Fibroblast of mammary gland (primary cell): ENCODE measurements around the gene TFPI2.
A peak's percentile ranks its signal among the peaks of the same experiment; 100 is the strongest.

Experiments used
- DNase-seq: peaks from one replicate; pipeline ENCODE4 v3.0.0-alpha.2; 2010; ENCODE audit warnings: low read depth
- H3K4me3 ChIP-seq: 2 replicates; pipeline ENCODE4 v1.5.1; 2011; ENCODE audit warnings: low read depth, mild to moderate bottlenecking, low read length, moderate library complexity; ENCODE audit not compliant: control insufficient read depth
- CTCF ChIP-seq: conservative IDR thresholded peaks from 2 replicates; pipeline ENCODE4 v1.5.1; 2011; ENCODE audit warnings: low read depth, low read length, inconsistent platforms; ENCODE audit not compliant: control insufficient read depth, insufficient read depth

The TFPI2 gene

GRCh38 chr7:93897680-93898079, 7.1 kb upstream of the TFPI2 start:
- DNase-seq = no peak
- no peak overlapping the region for H3K4me3 ChIP-seq
- TF ChIP-seq CTCF = no peak

- TF ChIP-seq CTCF = no peak
- H3K4me3 ChIP-seq = no peak overlapping the region
- no peak for DNase-seq
Measured at GRCh38 chr7:93895859-93896600, 5.5 kb upstream of the TFPI2 start.

- DNase-seq = peak; percentile 43
- no peak overlapping the region for H3K4me3 ChIP-seq
- no peak for TF ChIP-seq CTCF
Measured at GRCh38 chr7:93894966-93895640, 4.5 kb upstream of the TFPI2 start.

- no peak overlapping the region for H3K4me3 ChIP-seq
- no peak for TF ChIP-seq CTCF
- peak; percentile 25 for DNase-seq
Measured at GRCh38 chr7:93894426-93894825, 3.9 kb upstream of the TFPI2 start.

- peak; percentile 66 for DNase-seq
- H3K4me3 ChIP-seq = peak overlapping the region; percentile 79
- no peak for TF ChIP-seq CTCF
Measured at GRCh38 chr7:93890041-93890463, 501 bp downstream of the TFPI2 start.

- peak overlapping the region; percentile 79 for H3K4me3 ChIP-seq
- TF ChIP-seq CTCF = no peak
Measured at GRCh38 chr7:93889261-93889660, 1.3 kb downstream of the TFPI2 start.

More at GRCh38 chr7:93889261-93889660, 1.3 kb downstream of the TFPI2 start:
- DNase-seq = peak; percentile 95
